Measurements from ENCODE around the gene FASN. TPM values are rescaled to one million over a fixed set of nuclear protein-coding genes. Genes with fewer than 3 reads are reported as not detected.

The FASN gene
- total and polyA plus RNA-seq, 2 of the 13 experiments (the other 11 are each of a cell fraction or from before 2014, with no cell fraction given): 51.7 to 101 TPM

DNA sequence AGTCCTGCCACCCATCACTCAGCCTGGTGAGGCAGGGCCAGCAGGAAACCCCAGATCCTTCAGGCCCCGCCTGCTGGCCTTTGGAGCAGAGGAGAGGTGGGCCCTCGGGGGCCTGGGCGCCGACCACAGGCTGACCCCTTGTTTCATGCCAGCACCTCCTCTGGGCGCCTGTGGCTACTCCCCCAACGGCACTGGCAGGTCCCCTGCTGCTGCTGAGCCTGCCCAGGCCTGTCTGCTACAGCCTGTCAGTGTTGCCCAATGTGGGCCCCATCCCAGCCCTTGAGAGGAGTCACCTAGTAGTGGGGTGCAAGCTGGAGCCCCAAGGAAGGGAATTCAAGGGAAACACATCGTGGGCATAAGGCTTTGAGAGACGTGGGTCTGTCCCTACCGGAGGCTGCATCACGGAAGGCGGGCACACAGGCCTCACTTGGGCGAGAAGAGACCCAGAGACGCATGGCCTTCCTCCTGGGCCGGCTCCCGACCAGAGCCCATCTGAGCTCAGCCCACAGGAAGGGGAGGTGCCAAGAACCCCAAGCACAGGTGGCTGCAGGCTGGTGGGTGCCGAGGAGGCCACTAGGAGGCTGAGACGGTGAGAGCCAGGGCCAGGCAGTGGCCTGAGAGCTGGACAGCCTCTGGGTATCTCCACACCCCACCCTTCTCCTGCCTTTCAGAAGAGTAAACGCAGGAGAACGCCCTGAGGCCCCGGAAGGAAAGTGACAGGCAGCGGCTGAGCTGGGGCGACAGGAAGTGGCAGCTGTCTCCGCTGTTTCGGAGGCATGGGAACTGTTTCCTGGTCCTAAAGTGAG lies 8.0 kb upstream of the FASN start (continued):
- TF ChIP-seq, protein P1, sequence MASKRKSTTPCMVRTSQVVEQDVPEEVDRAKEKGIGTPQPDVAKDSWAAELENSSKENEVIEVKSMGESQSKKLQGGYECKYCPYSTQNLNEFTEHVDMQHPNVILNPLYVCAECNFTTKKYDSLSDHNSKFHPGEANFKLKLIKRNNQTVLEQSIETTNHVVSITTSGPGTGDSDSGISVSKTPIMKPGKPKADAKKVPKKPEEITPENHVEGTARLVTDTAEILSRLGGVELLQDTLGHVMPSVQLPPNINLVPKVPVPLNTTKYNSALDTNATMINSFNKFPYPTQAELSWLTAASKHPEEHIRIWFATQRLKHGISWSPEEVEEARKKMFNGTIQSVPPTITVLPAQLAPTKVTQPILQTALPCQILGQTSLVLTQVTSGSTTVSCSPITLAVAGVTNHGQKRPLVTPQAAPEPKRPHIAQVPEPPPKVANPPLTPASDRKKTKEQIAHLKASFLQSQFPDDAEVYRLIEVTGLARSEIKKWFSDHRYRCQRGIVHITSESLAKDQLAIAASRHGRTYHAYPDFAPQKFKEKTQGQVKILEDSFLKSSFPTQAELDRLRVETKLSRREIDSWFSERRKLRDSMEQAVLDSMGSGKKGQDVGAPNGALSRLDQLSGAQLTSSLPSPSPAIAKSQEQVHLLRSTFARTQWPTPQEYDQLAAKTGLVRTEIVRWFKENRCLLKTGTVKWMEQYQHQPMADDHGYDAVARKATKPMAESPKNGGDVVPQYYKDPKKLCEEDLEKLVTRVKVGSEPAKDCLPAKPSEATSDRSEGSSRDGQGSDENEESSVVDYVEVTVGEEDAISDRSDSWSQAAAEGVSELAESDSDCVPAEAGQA (IDR thresholded peaks at IDR 0.05; ENCODE audit: low read depth): no peak
- TF ChIP-seq, protein P1 (CRISPR knock-in tag; IDR thresholded peaks at IDR 0.05; ENCODE audit: borderline replicate concordance): peak; percentile 66; the same call in 1 of the 2 replicates
- TF ChIP-seq ATRX (CRISPR knock-in tag; IDR thresholded peaks at IDR 0.05; ENCODE audit: borderline replicate concordance): no peak
- TF ChIP-seq SOX5 (CRISPR knock-in tag; IDR thresholded peaks at IDR 0.05; ENCODE audit: borderline replicate concordance): peak; percentile 54; the same call in 1 of the 2 replicates
- no peak for TF ChIP-seq MTF2 (CRISPR knock-in tag; IDR thresholded peaks at IDR 0.05; ENCODE audit: borderline replicate concordance)

Data from HepG2 (cell line).